ENCODE results near the gene PCDHA3. TPM values are rescaled to one million over a fixed set of nuclear protein-coding genes. Genes with fewer than 3 reads are reported as not detected.
"Not testable (repeated sequence)": the region's sequence is repeated elsewhere in the genome, so short reads cannot be mapped to it uniquely, and the experiment has no call there.

Gene PCDHA3
- total and polyA plus RNA-seq, 4 donors = 0.07 to 0.74 (median 0.26) TPM

- no peak for TF ChIP-seq CTCF (IDR thresholded peaks at IDR 0.05; ENCODE audit: control extremely low read depth, extremely low read depth)
- Histone ChIP-seq H3K4me1 (ENCODE audit: control insufficient read depth in 5 of 5, insufficient read depth in 5 of 5, low read length in 5 of 5) (no peaks in the 10 kb centered on the region), H3K4me3 (no peak overlapping the region), H3K27ac (ENCODE audit: low read depth in 1 of 2, low read length in 1 of 2) (no peak overlapping the region), H3K9ac (ENCODE audit: insufficient read depth in 1 of 2, low read length in 2 of 2) (no peak overlapping the region), H3K27me3 (ENCODE audit: control insufficient read depth in 3 of 3, insufficient read depth in 3 of 3, low read length in 2 of 3) (no peaks in the 10 kb centered on the region), H3K9me3 (ENCODE audit: control insufficient read depth in 4 of 4, insufficient read depth in 3 of 4, low read length in 3 of 4) (peaks cover 2 to 40% (median 26%) of the 10 kb centered on the region in 4 donors), H3K36me3 (ENCODE audit: control insufficient read depth in 4 of 4, insufficient read depth in 4 of 4, low read length in 4 of 4) (no peaks in the 10 kb centered on the region)
- 85 to 88% methylated on average over 4 of the region's 4 CpGs for WGBS, 2 donors
- ATAC-seq (ENCODE audit: insufficient read depth, low FRiP score) (no peak), DNase-seq (no peak)
These were observed 33.4 kb upstream of the PCDHA3 start for GRCh38 chr5:140767444-140767843.

- TF ChIP-seq CTCF (IDR thresholded peaks at IDR 0.05; ENCODE audit: control extremely low read depth, extremely low read depth) = no peak
- no peak overlapping the region for H3K27ac ChIP-seq (ENCODE audit: low read depth in 1 of 2, low read length in 1 of 2)
- DNase-seq (no peak), ATAC-seq (ENCODE audit: insufficient read depth, low FRiP score) (no peak)
- H3K4me1 ChIP-seq (ENCODE audit: control insufficient read depth in 5 of 5, insufficient read depth in 5 of 5, low read length in 5 of 5) = no peaks in the 10 kb centered on the region
- H3K9me3 ChIP-seq (ENCODE audit: control insufficient read depth in 4 of 4, insufficient read depth in 3 of 4, low read length in 3 of 4) = peaks cover 0 to 32% (median 25%) of the 10 kb centered on the region in 4 donors
- no peaks in the 10 kb centered on the region for H3K36me3 ChIP-seq (ENCODE audit: control insufficient read depth in 4 of 4, insufficient read depth in 4 of 4, low read length in 4 of 4)
- H3K4me3 ChIP-seq = no peak overlapping the region
- H3K9ac ChIP-seq (ENCODE audit: insufficient read depth in 1 of 2, low read length in 2 of 2) = no peak overlapping the region
- 83 to 90% methylated on average over 1 of the region's 1 CpG for WGBS, 2 donors
- H3K27me3 ChIP-seq (ENCODE audit: control insufficient read depth in 3 of 3, insufficient read depth in 3 of 3, low read length in 2 of 3) = no peaks in the 10 kb centered on the region
These were observed 20.3 kb upstream of the PCDHA3 start for GRCh38 chr5:140780512-140780911.

- Histone ChIP-seq H3K4me1 (ENCODE audit: control insufficient read depth in 5 of 5, insufficient read depth in 5 of 5, low read length in 5 of 5) (no peaks in the 10 kb centered on the region), H3K9ac (ENCODE audit: insufficient read depth in 1 of 2, low read length in 2 of 2) (no peak within 1 kb of the TSS), H3K27me3 (ENCODE audit: control insufficient read depth in 3 of 3, insufficient read depth in 3 of 3, low read length in 2 of 3) (peaks cover 0 to 6% (median 0%) of the 10 kb centered on the region in 3 donors), H3K36me3 (ENCODE audit: control insufficient read depth in 4 of 4, insufficient read depth in 4 of 4, low read length in 4 of 4) (no peaks in the 10 kb centered on the region), H3K27ac (ENCODE audit: low read depth in 1 of 2, low read length in 1 of 2) (no peak within 1 kb of the TSS), H3K4me3 (no peak within 1 kb of the TSS), H3K9me3 (ENCODE audit: control insufficient read depth in 4 of 4, insufficient read depth in 3 of 4, low read length in 3 of 4) (peaks cover 0 to 42% (median 23%) of the 10 kb centered on the region in 4 donors)
- ATAC-seq (ENCODE audit: insufficient read depth, low FRiP score) (no peak), DNase-seq (no peak)
- no peak for TF ChIP-seq CTCF (IDR thresholded peaks at IDR 0.05; ENCODE audit: control extremely low read depth, extremely low read depth)
- WGBS, 2 donors = 16 to 24% methylated on average over 29 of the region's 29 CpGs
These were observed 14.8 kb upstream of the PCDHA3 start, which contains the start of gene PCDHA1 for GRCh38 chr5:140785905-140786686. Gene PCDHA1, plus strand, starts transcription at chr5:140786140.

GRCh38 chr5:140787422-140787821 is 13.4 kb upstream of the PCDHA3 start:
- not testable (repeated sequence) for ATAC-seq (ENCODE audit: insufficient read depth, low FRiP score); H3K36me3 ChIP-seq (ENCODE audit: control insufficient read depth in 4 of 4, insufficient read depth in 4 of 4, low read length in 4 of 4)

GRCh38 chr5:140787849-140788504 is 12.9 kb upstream of the PCDHA3 start:
- not testable (repeated sequence) for H3K27ac ChIP-seq (ENCODE audit: low read depth in 1 of 2, low read length in 1 of 2); H3K27me3 ChIP-seq (ENCODE audit: control insufficient read depth in 3 of 3, insufficient read depth in 3 of 3, low read length in 2 of 3); DNase-seq; H3K36me3 ChIP-seq (ENCODE audit: control insufficient read depth in 4 of 4, insufficient read depth in 4 of 4, low read length in 4 of 4); ATAC-seq (ENCODE audit: insufficient read depth, low FRiP score); H3K4me1 ChIP-seq (ENCODE audit: control insufficient read depth in 5 of 5, insufficient read depth in 5 of 5, low read length in 5 of 5); H3K9ac ChIP-seq (ENCODE audit: insufficient read depth in 1 of 2, low read length in 2 of 2)
- peaks cover 0 to 34% (median 14%) of the 10 kb centered on the region in 4 donors for H3K9me3 ChIP-seq (ENCODE audit: control insufficient read depth in 4 of 4, insufficient read depth in 3 of 4, low read length in 3 of 4)
- WGBS, 2 donors = 37 to 41% methylated on average over 69 to 70 of the region's 70 CpGs
- H3K4me3 ChIP-seq = peak overlapping the region; percentile 4

More at GRCh38 chr5:140787422-140787821, 13.4 kb upstream of the PCDHA3 start:
- H3K9ac ChIP-seq (ENCODE audit: insufficient read depth in 1 of 2, low read length in 2 of 2); H3K4me1 ChIP-seq (ENCODE audit: control insufficient read depth in 5 of 5, insufficient read depth in 5 of 5, low read length in 5 of 5); H3K4me3 ChIP-seq; H3K27ac ChIP-seq (ENCODE audit: low read depth in 1 of 2, low read length in 1 of 2); H3K27me3 ChIP-seq (ENCODE audit: control insufficient read depth in 3 of 3, insufficient read depth in 3 of 3, low read length in 2 of 3); DNase-seq: not testable (repeated sequence)
- H3K9me3 ChIP-seq (ENCODE audit: control insufficient read depth in 4 of 4, insufficient read depth in 3 of 4, low read length in 3 of 4) = peaks cover 0 to 37% (median 15%) of the 10 kb centered on the region in 4 donors
- WGBS, 2 donors = 39 to 45% methylated on average over 44 of the region's 44 CpGs
